Right lobe of liver (tissue), 6 donors: ENCODE results near the gene LRRC2. TPM values are rescaled to one million over a fixed set of nuclear protein-coding genes. Genes with fewer than 3 reads are reported as not detected.

Experiments
- ATAC-seq, 4 donors: fragments of 200-7000 bp; cut with Tn5 transposase; one replicate each; pipeline ENCODE4 v1.9.1; 2020; ENCODE audit warnings: mild to moderate bottlenecking in 4 of 4, moderate library complexity in 4 of 4
- DNase-seq, 3 donors: peaks; one replicate each; pipeline ENCODE4 v3.0.0-alpha.2; 2020
- H3K27ac ChIP-seq, 3 donors: fragments of 200-600 bp; one replicate each; pipeline ENCODE4 v1.8.0; 2022
- H3K27me3 ChIP-seq, 2 donors: fragments of 200-600 bp; one replicate each; pipeline ENCODE4 v1.8.0; 2022
- H3K36me3 ChIP-seq, 4 donors: fragments of 200-600 bp; sonication (generic) in 1 of 4; one replicate each; pipeline versions ENCODE4 v1.5.1 to v1.8.0; 2017 to 2022; ENCODE audit warnings: control low read depth in 1 of 4
- H3K4me1 ChIP-seq, 4 donors: fragments of 200-600 bp; sonication (generic) in 1 of 4; one replicate each; pipeline versions ENCODE4 v1.5.1 to v1.8.0; 2017 to 2022; ENCODE audit warnings: control low read depth in 1 of 4
- H3K4me3 ChIP-seq, 3 donors: fragments of 200-600 bp; one replicate each; pipeline ENCODE4 v1.8.0; 2022
- H3K9me3 ChIP-seq, 4 donors: fragments of 200-600 bp; sonication (generic) in 1 of 4; one replicate each; pipeline versions ENCODE4 v1.5.1 to v1.8.0; 2017 to 2022; ENCODE audit warnings: control low read depth in 1 of 4
- CTCF ChIP-seq, 4 donors: fragments of 200-600 bp in 3 of 4; fragments of 450-650 bp in 1 of 4; IDR thresholded peaks; one replicate each; pipeline versions ENCODE4 v1.5.1 to v1.8.0; 2016 to 2022; ENCODE audit warnings: antibody characterized with exemption in 4 of 4, mild to moderate bottlenecking in 2 of 4
- POLR2A ChIP-seq: fragments of 450-650 bp; IDR thresholded peaks from one replicate; pipeline ENCODE4 v1.6.1; 2017; ENCODE audit warnings: antibody characterized with exemption, mild to moderate bottlenecking
- WGBS: methylation state at CpG from one replicate; pipeline ENCODE4 v1.1.6; 2018; ENCODE audit warnings: low coverage, low lambda C conversion rate; ENCODE audit not compliant: insufficient coverage; ENCODE audit errors: missing lambda C conversion rate; 5-methylcytosine and 5-hydroxymethylcytosine counted together
- intact Hi-C, 2 donors: fragments of 100-400 bp; cut with DNase I; formaldehyde crosslinking; loops; one replicate each; pipeline versions ENCODE4 v1.11.2 to v1.14.1; 2022
- total RNA-seq, 6 experiments: library from RNA; depleted of rRNA in 2 of 6; stranded (reverse); fragments of >200 nt in 2 of 6; fragmentation: NEBNext Ultra II Directional in 3 of 6; extraction: Animal tissue kit (Norgen Biotek cat#: 25700) in 3 of 6; gene quantifications; one replicate each; pipeline versions ENCODE4 v1.1.0 to v1.2.4, GENCODE V29; 2016 to 2023
- donor health status: DM: no; HTN: yes; CAD: no.
- donor health status: DM: no; HTN: no; CAD: no.
- donor health status: DM: no; HTN: no; CAD: no.
- donor health status: DM: no; HTN: yes; CAD: no.
- donor health status: DM: no; HTN: yes; CAD: no.

LRRC2 gene
- total RNA-seq, 6 experiments from 2014 or later, result 4.3 to 8.9 (median 6.1) TPM

GRCh38 chr3:46557814-46558183 is 8.3 kb downstream of the LRRC2 start:
- no peaks in the 10 kb centered on the region for H3K36me3 ChIP-seq
- DNase-seq, result no peak
- intact Hi-C loops, result no loop called here
- peak overlapping the region in 1 of 3 donors; percentile 77 for H3K27ac ChIP-seq
- H3K9me3 ChIP-seq, result no peaks in the 10 kb centered on the region
- WGBS, result 25% methylated on average over 1 of the region's 6 CpGs
- TF ChIP-seq CTCF (IDR thresholded peaks at IDR 0.05) (no peak), POLR2A (no peak)
- no peak overlapping the region for H3K4me3 ChIP-seq
- no peak for ATAC-seq
- H3K4me1 ChIP-seq, result peaks cover 0 to 22% (median 2%) of the 10 kb centered on the region in 4 donors
- H3K27me3 ChIP-seq, result no peaks in the 10 kb centered on the region

- no peak overlapping the region for H3K4me3 ChIP-seq
- H3K27me3 ChIP-seq, result no peaks in the 10 kb centered on the region
- WGBS, result 0% methylated on average over 1 of the region's 1 CpG
- H3K36me3 ChIP-seq, result no peaks in the 10 kb centered on the region
- H3K9me3 ChIP-seq, result no peaks in the 10 kb centered on the region
- DNase-seq (no peak), ATAC-seq (peak in 1 of 4 donors; percentile 52)
- H3K4me1 ChIP-seq, result peaks cover 0 to 15% (median 2%) of the 10 kb centered on the region in 4 donors
- TF ChIP-seq CTCF (IDR thresholded peaks at IDR 0.05) (no peak), POLR2A (no peak)
- no peak overlapping the region for H3K27ac ChIP-seq
- intact Hi-C loops, result loop anchor here in 1 of 2 donors (5.0 kb wide), 1 partner anchor 66 kb away; no protein-coding TSS in a partner anchor
Measured at GRCh38 chr3:46553154-46553553, 12.9 kb downstream of the LRRC2 start.

GRCh38 chr3:46552538-46552937 is 13.6 kb downstream of the LRRC2 start:
- Histone ChIP-seq H3K4me1 (peaks cover 0 to 10% (median 0%) of the 10 kb centered on the region in 4 donors), H3K27me3 (no peaks in the 10 kb centered on the region), H3K9me3 (no peaks in the 10 kb centered on the region), H3K36me3 (no peaks in the 10 kb centered on the region), H3K27ac (no peak overlapping the region), H3K4me3 (no peak overlapping the region)
- 86% methylated on average over 1 of the region's 1 CpG for WGBS
- TF ChIP-seq CTCF (IDR thresholded peaks at IDR 0.05), result no peak
- no peak for TF ChIP-seq POLR2A
- intact Hi-C loops, result loop anchor here in 1 of 2 donors (5.0 kb wide), 1 partner anchor 65 kb away; no protein-coding TSS in a partner anchor
- DNase-seq (no peak), ATAC-seq (no peak)

- Histone ChIP-seq H3K36me3 (no peaks in the 10 kb centered on the region), H3K9me3 (no peaks in the 10 kb centered on the region), H3K4me3 (no peak overlapping the region), H3K27me3 (no peaks in the 10 kb centered on the region), H3K27ac (no peak overlapping the region), H3K4me1 (peaks cover 0 to 10% (median 0%) of the 10 kb centered on the region in 4 donors)
- TF ChIP-seq POLR2A (no peak), CTCF (IDR thresholded peaks at IDR 0.05) (no peak)
- ATAC-seq, result no peak
- DNase-seq, result no peak
- intact Hi-C loops, result loop anchor here in 1 of 2 donors (5.0 kb wide), 1 partner anchor 64 kb away; no protein-coding TSS in a partner anchor
- WGBS, result 95% methylated on average over 2 of the region's 2 CpGs
Measured at GRCh38 chr3:46551615-46552014, 14.5 kb downstream of the LRRC2 start.
